Adrenal gland (tissue), 5 donors: Measurements from ENCODE around the gene BMERB1.

Experiments used
- CTCF ChIP-seq, 6 experiments: fragments of 450-650 bp in 4 of 6; fragments of 200-600 bp in 2 of 6; sonication (generic) in 1 of 6; IDR thresholded peaks; 1 replicate in 5 of 6; 2 replicates in 1 of 6; pipeline versions ENCODE4 v1.5.1 to v1.8.0; 2016 to 2021; ENCODE audit warnings: antibody characterized with exemption in 6 of 6, mild to moderate bottlenecking in 2 of 6, moderate library complexity in 1 of 6
- POLR2A ChIP-seq, 2 donors: fragments of 450-650 bp; IDR thresholded peaks; one replicate each; pipeline ENCODE4 v1.6.1; 2017; ENCODE audit warnings: antibody characterized with exemption in 2 of 2, mild to moderate bottlenecking in 2 of 2, moderate library complexity in 1 of 2
- donor health status: DM: no; HTN: no; CAD: no.

GRCh38 chr16:15491411-15491810, 57.0 kb downstream of the BMERB1 start:
- no peak for TF ChIP-seq POLR2A (IDR thresholded peaks at IDR 0.05)
- TF ChIP-seq CTCF (IDR thresholded peaks at IDR 0.05): no peak
